ENCODE data around the gene ATP8B4.

The ATP8B4 gene

GRCh38 chr15:49898575-49899283 is 220.3 kb downstream of the ATP8B4 start:
- H4K20me1 ChIP-seq (ENCODE audit: insufficient read depth, low read length): no peaks in the 10 kb centered on the region
- no peak overlapping the region for H2AFZ ChIP-seq (ENCODE audit: low read depth, low read length)
- no peaks in the 10 kb centered on the region for H3K79me2 ChIP-seq (ENCODE audit: insufficient read depth, low read length)
- ATAC-seq (ENCODE audit: insufficient read depth, low read depth): no peak
- H3K4me3 ChIP-seq (ENCODE audit: low read depth in 1 of 2, low read length in 2 of 2): no peak overlapping the region
- no peaks in the 10 kb centered on the region for H3K9me3 ChIP-seq (ENCODE audit: insufficient read depth, low read length, severe bottlenecking)
- H3K27ac ChIP-seq (ENCODE audit: low read length): no peak overlapping the region
- no peaks in the 10 kb centered on the region for H3K36me3 ChIP-seq (ENCODE audit: insufficient read depth, low read length)
- H3K9ac ChIP-seq (ENCODE audit: low read depth, low read length): no peak overlapping the region
- no peak overlapping the region for H3K4me2 ChIP-seq (ENCODE audit: insufficient read depth, low read length)
- no peak for TF ChIP-seq CTCF (IDR thresholded peaks at IDR 0.05; ENCODE audit: borderline replicate concordance, extremely low read depth, low read length, poor library complexity, severe bottlenecking)
- TF ChIP-seq EZH2 (IDR thresholded peaks at IDR 0.05; ENCODE audit: borderline replicate concordance, low read depth, low read length, severe bottlenecking): no peak
- no peaks in the 10 kb centered on the region for H3K27me3 ChIP-seq (ENCODE audit: insufficient read depth, low read length, poor library complexity)
- no peaks in the 10 kb centered on the region for H3K4me1 ChIP-seq (ENCODE audit: insufficient read depth, low read length)
- no peak for DNase-seq

DNA sequence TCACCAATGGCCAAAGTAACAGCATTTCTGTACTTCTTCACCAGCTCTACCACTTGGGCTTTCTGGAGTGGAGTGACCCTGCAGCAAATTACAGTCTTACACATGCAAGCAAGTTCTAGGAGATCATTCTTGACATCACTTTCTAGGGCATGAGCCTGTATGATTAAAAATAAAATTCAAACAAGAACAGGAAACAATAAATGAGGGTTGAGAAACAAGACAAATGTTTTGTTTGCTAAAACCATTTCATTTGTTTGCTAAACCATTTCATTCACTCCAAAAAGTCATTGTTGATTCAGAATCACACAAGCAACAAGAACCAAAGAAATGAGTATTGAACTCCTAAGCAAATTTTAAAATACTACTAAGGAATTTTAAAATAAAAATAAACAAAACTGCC is 220.9 kb downstream of the ATP8B4 start:
- Histone ChIP-seq H3K4me1 (ENCODE audit: insufficient read depth, low read length) (no peaks in the 10 kb centered on the region), H3K9me3 (ENCODE audit: insufficient read depth, low read length, severe bottlenecking) (no peaks in the 10 kb centered on the region), H3K9ac (ENCODE audit: low read depth, low read length) (no peak overlapping the region), H4K20me1 (ENCODE audit: insufficient read depth, low read length) (no peaks in the 10 kb centered on the region), H3K27me3 (ENCODE audit: insufficient read depth, low read length, poor library complexity) (no peaks in the 10 kb centered on the region), H3K4me2 (ENCODE audit: insufficient read depth, low read length) (no peak overlapping the region), H3K36me3 (ENCODE audit: insufficient read depth, low read length) (no peaks in the 10 kb centered on the region), H3K79me2 (ENCODE audit: insufficient read depth, low read length) (no peaks in the 10 kb centered on the region), H2AFZ (ENCODE audit: low read depth, low read length) (no peak overlapping the region), H3K4me3 (ENCODE audit: low read depth in 1 of 2, low read length in 2 of 2) (no peak overlapping the region), H3K27ac (ENCODE audit: low read length) (no peak overlapping the region)
- TF ChIP-seq CTCF (IDR thresholded peaks at IDR 0.05; ENCODE audit: borderline replicate concordance, extremely low read depth, low read length, poor library complexity, severe bottlenecking) (no peak), EZH2 (IDR thresholded peaks at IDR 0.05; ENCODE audit: borderline replicate concordance, low read depth, low read length, severe bottlenecking) (no peak)
- DNase-seq (no peak), ATAC-seq (ENCODE audit: insufficient read depth, low read depth) (no peak)

DNA sequence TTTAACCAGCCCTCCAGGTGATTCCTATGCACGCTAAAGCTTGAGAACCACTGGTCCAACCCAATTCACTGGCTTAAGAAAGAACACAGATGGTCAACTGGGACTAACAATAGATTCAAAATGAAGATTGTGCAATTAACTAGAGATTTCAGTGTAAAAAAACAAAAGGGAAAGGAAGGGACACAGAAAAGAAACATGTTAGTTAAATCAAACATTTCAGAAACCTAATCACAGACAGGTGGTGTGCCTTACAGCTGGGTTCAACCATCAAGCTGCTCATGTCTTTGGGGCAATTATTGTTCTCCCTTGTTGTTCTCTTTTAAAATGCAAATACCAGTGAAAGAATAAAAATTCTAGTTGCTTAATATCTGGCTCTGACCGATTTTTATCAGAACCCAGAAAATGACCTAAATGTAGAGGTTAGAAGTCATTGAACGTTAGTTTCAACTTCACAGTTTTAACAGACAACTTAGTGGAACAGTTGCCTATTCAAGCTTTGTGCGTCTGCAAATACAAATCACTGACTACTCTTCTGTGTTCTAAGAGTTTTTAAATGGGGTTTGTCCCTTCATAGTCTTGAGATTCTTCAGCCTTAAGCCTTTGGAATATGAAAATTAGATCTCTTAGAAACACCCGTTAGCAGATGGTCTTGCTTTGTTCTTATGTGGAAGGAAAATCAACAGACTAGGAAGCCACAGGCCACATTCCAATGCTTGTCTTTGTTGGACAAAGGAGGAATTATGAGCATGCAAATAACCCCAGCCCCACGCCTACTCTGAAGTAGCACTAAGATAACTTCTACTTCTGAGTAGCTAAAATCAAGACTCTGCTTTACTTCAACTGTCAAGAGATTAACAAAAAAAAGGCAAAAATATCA is 223.4 kb downstream of the ATP8B4 start:
- Histone ChIP-seq H3K79me2 (ENCODE audit: insufficient read depth, low read length) (no peaks in the 10 kb centered on the region), H4K20me1 (ENCODE audit: insufficient read depth, low read length) (no peaks in the 10 kb centered on the region), H3K4me1 (ENCODE audit: insufficient read depth, low read length) (no peaks in the 10 kb centered on the region), H3K27ac (ENCODE audit: low read length) (no peak overlapping the region), H3K4me2 (ENCODE audit: insufficient read depth, low read length) (no peak overlapping the region), H2AFZ (ENCODE audit: low read depth, low read length) (no peak overlapping the region), H3K9ac (ENCODE audit: low read depth, low read length) (no peak overlapping the region), H3K36me3 (ENCODE audit: insufficient read depth, low read length) (no peaks in the 10 kb centered on the region), H3K4me3 (ENCODE audit: low read depth in 1 of 2, low read length in 2 of 2) (no peak overlapping the region), H3K27me3 (ENCODE audit: insufficient read depth, low read length, poor library complexity) (no peaks in the 10 kb centered on the region), H3K9me3 (ENCODE audit: insufficient read depth, low read length, severe bottlenecking) (no peaks in the 10 kb centered on the region)
- no peak for DNase-seq
- ATAC-seq (ENCODE audit: insufficient read depth, low read depth): no peak
- TF ChIP-seq EZH2 (IDR thresholded peaks at IDR 0.05; ENCODE audit: borderline replicate concordance, low read depth, low read length, severe bottlenecking): no peak
- TF ChIP-seq CTCF (IDR thresholded peaks at IDR 0.05; ENCODE audit: borderline replicate concordance, extremely low read depth, low read length, poor library complexity, severe bottlenecking): no peak

All from DND-41 (cell line).